Endothelial cell (in vitro differentiated cells): ENCODE results near the gene TCF19. TPM values are rescaled to one million over a fixed set of nuclear protein-coding genes. Genes with fewer than 3 reads are reported as not detected.

Experiments used
- DNase-seq: peaks from one replicate; pipeline ENCODE4 v3.0.0; 2021; ENCODE audit warnings: low spot score
- H3K27ac Mint-ChIP-seq: one replicate; pipeline ENCODE4 v1.8.0; 2021; ENCODE audit warnings: mixed read lengths, inconsistent platforms; ENCODE audit not compliant: unreplicated experiment
- H3K27me3 Mint-ChIP-seq: one replicate; pipeline ENCODE4 v1.8.0; 2021; ENCODE audit warnings: mild to moderate bottlenecking, moderate library complexity, mixed read lengths, inconsistent platforms; ENCODE audit not compliant: unreplicated experiment
- H3K36me3 Mint-ChIP-seq: one replicate; pipeline ENCODE4 v1.8.0; 2021; ENCODE audit warnings: mild to moderate bottlenecking, low read depth, mixed read lengths, inconsistent platforms; ENCODE audit not compliant: unreplicated experiment
- H3K4me1 Mint-ChIP-seq: one replicate; pipeline ENCODE4 v1.8.0; 2021; ENCODE audit warnings: mild to moderate bottlenecking, mixed read lengths, inconsistent platforms; ENCODE audit not compliant: unreplicated experiment
- H3K4me3 Mint-ChIP-seq: one replicate; pipeline ENCODE4 v1.8.0; 2021; ENCODE audit warnings: mild to moderate bottlenecking, mixed read lengths, inconsistent platforms; ENCODE audit not compliant: unreplicated experiment
- H3K9me3 Mint-ChIP-seq: one replicate; pipeline ENCODE4 v1.8.0; 2021; ENCODE audit warnings: mixed read lengths, inconsistent platforms; ENCODE audit not compliant: unreplicated experiment
- long read RNA-seq: library from polyadenylated mRNA; unstranded; transcript quantifications from one replicate; pipeline ENCODE4 v2.0.0, GENCODE V29; 2020; ENCODE audit not compliant: unreplicated experiment
- total RNA-seq: library from RNA; stranded (reverse); fragmentation: NEBNext Ultra II Directional; extraction: Animal tissue kit (Norgen Biotek cat#: 25700); gene quantifications from one replicate; pipeline ENCODE4 v1.2.1, GENCODE V29; 2021; ENCODE audit not compliant: unreplicated experiment
- TF ChIP-seq, protein P1 (sequence below): fragments of 200-600 bp; sonication (generic); IDR thresholded peaks from one replicate; pipeline ENCODE4 v1.5.0; 2021; ENCODE audit warnings: antibody characterized with exemption; ENCODE audit not compliant: unreplicated experiment

TCF19 gene, protein sequence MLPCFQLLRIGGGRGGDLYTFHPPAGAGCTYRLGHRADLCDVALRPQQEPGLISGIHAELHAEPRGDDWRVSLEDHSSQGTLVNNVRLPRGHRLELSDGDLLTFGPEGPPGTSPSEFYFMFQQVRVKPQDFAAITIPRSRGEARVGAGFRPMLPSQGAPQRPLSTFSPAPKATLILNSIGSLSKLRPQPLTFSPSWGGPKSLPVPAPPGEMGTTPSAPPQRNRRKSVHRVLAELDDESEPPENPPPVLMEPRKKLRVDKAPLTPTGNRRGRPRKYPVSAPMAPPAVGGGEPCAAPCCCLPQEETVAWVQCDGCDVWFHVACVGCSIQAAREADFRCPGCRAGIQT
- 17.2 TPM for total RNA-seq
- long read RNA-seq, transcript TCF19-202 (4 exons, 3,290 nt), result minor isoform, 5 of 17 reads
- long read RNA-seq, transcript TCF19-201 (4 exons, 3,039 nt), result major isoform, 6 of 17 reads
- long read RNA-seq, partial matches to known transcripts, result 2 of 17 reads
- long read RNA-seq, other reads (novel, unspliced or antisense), result 4 of 17 reads

DNA sequence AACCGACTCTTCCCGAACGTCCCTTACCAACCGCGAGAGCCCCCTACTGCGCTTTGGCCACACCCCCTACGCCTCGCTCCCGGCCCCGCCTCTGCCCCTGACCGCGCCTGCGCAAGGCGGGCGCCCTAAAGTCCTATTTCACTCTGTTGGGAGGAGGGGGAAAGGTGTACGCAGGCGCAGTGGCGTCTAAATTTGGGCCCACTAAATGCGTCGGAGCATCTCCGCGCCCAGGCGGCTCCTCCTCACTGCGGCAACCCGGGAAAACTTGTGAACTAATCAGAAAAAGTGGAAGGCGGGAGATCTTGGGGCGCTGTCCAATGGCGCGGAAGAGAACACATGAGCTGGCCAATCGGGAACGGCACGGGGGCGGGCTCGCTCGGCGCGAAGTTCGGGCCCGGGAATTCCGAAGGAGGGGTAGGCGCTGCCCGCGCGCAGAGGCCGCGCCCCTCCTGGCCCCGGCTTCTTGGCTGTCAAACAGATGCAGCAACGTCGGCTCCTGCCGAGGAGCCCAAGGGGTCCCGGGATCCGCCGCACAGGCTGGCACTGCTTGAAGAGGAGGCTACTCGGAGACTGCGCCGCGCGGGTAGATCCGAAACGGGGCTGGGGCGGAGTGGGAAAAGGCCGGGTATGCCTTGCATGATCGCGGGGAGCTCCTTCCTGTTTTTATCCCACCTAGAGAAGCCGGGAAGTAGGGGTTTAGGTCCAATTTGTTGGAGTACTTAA, at the start of gene TCF19:
Gene TCF19 (plus strand): TSS at position 450 of the 723 bp plus-strand sequence. CDS start 881 bp downstream, outside the sequence.
- DNase-seq, result peak; percentile 95
- Mint-ChIP-seq H3K4me1 (peaks cover 2% of the 10 kb centered on the region), H3K9me3 (no peaks in the 10 kb centered on the region), H3K36me3 (peaks cover 3% of the 10 kb centered on the region), H3K4me3 (peak within 1 kb of the TSS; percentile 97), H3K27me3 (peaks cover 4% of the 10 kb centered on the region), H3K27ac (peak within 1 kb of the TSS; percentile 92)
- TF ChIP-seq, protein P1, sequence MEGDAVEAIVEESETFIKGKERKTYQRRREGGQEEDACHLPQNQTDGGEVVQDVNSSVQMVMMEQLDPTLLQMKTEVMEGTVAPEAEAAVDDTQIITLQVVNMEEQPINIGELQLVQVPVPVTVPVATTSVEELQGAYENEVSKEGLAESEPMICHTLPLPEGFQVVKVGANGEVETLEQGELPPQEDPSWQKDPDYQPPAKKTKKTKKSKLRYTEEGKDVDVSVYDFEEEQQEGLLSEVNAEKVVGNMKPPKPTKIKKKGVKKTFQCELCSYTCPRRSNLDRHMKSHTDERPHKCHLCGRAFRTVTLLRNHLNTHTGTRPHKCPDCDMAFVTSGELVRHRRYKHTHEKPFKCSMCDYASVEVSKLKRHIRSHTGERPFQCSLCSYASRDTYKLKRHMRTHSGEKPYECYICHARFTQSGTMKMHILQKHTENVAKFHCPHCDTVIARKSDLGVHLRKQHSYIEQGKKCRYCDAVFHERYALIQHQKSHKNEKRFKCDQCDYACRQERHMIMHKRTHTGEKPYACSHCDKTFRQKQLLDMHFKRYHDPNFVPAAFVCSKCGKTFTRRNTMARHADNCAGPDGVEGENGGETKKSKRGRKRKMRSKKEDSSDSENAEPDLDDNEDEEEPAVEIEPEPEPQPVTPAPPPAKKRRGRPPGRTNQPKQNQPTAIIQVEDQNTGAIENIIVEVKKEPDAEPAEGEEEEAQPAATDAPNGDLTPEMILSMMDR, result no peak

DNA sequence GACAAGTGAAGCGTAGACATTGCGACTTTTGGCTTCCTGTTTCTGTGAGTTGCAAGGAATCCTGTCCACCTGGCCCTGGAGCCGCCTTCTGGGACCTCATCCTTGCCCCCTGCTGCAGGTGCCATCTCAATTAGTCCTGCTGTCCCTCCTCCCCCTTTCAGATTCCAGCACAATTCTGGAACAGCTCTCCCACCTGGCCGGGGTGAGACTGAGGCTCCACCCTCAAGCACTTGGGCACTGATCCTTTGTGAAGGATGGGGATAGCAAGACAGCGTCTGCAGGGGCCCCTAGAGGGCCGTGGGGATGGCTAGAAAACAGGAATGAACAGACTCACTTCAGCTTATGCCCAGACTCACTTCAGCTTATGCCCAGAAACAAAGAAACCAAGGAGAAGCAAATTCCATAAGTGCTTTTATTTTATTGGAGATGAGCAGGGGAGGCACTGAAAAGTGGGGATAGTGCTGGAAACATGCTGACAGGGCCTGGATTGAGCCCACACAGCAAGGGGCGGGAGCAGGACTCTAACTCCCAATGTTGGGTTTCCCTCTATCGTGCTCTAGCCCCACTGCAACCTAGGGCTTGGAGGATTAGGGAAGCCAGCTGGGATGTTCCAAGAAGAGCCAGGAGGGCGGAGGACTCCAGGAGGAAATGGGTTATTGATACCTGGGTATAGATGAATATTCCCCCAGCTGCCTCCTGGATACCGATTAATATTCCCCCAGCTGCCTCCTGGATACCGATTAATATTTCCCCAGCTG, 47.4 kb upstream of the TCF19 start:
- H3K27me3 Mint-ChIP-seq, result peaks cover 17% of the 10 kb centered on the region
- TF ChIP-seq, protein P1, result no peak
- H3K4me1 Mint-ChIP-seq, result peaks cover 12% of the 10 kb centered on the region
- no peak overlapping the region for H3K27ac Mint-ChIP-seq
- no peak overlapping the region for H3K4me3 Mint-ChIP-seq
- no peaks in the 10 kb centered on the region for H3K9me3 Mint-ChIP-seq
- DNase-seq, result no peak
- H3K36me3 Mint-ChIP-seq, result no peaks in the 10 kb centered on the region

DNA sequence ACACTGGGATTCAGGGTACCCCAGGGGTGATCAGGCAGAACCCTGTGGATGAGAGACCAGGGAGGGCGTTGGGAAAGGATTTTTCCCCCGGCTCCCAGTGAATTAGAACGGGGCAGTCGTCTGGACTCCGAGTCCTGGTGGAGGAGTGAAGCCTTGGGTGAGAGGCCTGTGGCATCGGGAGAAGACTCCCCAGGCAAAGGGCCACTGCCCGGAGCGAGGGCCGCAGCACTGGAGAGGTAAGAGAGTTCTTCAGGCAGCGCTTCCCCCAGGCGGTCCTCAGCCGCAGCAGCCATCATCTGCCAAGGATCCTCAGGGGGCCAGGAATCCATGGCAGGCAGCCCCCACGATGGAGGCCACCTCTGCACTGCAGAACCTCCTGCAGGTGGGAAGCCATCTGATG, 46.7 kb upstream of the TCF19 start:
- no peaks in the 10 kb centered on the region for H3K9me3 Mint-ChIP-seq
- no peaks in the 10 kb centered on the region for H3K36me3 Mint-ChIP-seq
- peaks cover 12% of the 10 kb centered on the region for H3K4me1 Mint-ChIP-seq
- TF ChIP-seq, protein P1, result no peak
- peaks cover 18% of the 10 kb centered on the region for H3K27me3 Mint-ChIP-seq
- H3K4me3 Mint-ChIP-seq, result no peak overlapping the region
- H3K27ac Mint-ChIP-seq, result no peak overlapping the region
- no peak for DNase-seq

DNA sequence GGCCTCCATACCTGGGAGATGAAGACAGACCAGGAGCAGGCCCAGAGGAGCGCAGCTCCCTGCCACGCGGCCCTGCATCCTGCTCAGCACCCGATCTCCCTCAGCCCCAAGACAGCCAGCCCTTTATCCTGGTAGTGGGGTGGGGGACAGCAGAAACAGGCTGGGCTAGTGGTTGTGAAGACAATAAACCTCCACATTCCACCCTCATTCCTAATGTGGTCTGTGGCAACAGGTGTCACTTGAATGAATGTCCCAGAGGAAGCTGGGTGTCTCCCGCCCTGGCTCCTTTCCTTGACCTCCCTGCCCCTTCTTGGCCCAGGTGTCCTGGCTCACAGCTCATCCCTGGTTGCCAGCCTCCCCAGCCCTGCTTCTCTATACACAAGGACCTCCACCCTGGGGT, 45.9 kb upstream of the TCF19 start, which contains the start of gene C6orf15:
Gene C6orf15 (minus strand): TSS at position 98 of the 400 bp plus-strand sequence. CDS start 20 bp downstream, at position 78.
- peaks cover 12% of the 10 kb centered on the region for H3K4me1 Mint-ChIP-seq
- DNase-seq, result no peak
- H3K9me3 Mint-ChIP-seq, result no peaks in the 10 kb centered on the region
- TF ChIP-seq, protein P1, result no peak
- H3K36me3 Mint-ChIP-seq, result no peaks in the 10 kb centered on the region
- no peak within 1 kb of the TSS for H3K27ac Mint-ChIP-seq
- peaks cover 18% of the 10 kb centered on the region for H3K27me3 Mint-ChIP-seq
- H3K4me3 Mint-ChIP-seq, result no peak within 1 kb of the TSS
